IPS DF 4.7 (cell line): ENCODE measurements around the gene PARD3.
"Not testable (repeated sequence)": the region's sequence is repeated elsewhere in the genome, so short reads cannot be mapped to it uniquely, and the experiment has no call there.

Experiments used
- DNase-seq: peaks from one replicate; pipeline ENCODE4 v3.0.0-alpha.2; 2013; ENCODE audit warnings: low spot score; ENCODE audit errors: extremely low read depth

Gene PARD3

DNA sequence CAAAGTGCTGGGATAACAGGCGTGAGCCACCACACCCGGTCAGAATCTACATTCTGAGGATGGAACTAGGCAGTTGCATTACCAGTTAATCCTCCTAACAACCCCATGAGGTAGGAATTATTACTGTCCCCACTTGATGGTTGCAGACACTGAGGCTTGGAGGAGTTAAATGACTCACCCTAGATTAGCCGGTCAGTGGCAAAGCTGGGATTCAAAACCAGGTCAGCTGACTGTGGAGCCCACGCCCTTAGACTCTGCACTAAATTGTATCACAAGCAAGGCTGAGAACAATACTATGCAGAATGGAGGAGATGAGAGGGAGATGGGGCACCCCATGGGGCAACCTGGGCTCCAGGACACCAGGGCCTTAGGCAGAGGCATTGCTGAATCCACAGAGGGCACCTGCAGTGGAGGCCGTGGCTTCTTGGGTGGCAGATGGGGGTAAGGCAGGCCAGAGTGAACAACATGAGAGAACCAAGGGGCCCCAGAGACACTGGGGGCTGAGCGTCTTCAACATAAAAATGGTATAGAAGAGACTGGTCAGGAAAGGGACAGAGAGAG, 723.4 kb downstream of the PARD3 start:
- DNase-seq: no peak

DNA sequence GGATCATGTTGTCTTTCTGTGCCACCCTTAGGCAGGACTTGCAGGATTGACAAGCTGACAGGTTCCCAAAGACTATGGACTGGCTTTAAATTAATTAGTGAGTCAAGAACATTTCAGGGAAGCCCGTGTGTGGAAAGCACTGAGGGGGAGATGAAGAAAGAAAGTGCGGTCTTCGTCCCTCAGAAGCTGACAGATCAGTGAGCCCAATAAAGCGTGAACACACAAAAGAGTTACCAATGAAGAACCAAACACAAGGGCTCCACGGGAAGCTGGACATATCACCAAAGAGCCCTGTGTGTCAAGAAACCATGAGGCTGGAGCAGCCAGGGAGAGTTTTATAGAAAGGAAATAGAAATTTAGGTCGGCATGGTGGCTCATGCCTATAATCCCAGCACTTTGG, 725.8 kb downstream of the PARD3 start:
- no peak for DNase-seq

DNA sequence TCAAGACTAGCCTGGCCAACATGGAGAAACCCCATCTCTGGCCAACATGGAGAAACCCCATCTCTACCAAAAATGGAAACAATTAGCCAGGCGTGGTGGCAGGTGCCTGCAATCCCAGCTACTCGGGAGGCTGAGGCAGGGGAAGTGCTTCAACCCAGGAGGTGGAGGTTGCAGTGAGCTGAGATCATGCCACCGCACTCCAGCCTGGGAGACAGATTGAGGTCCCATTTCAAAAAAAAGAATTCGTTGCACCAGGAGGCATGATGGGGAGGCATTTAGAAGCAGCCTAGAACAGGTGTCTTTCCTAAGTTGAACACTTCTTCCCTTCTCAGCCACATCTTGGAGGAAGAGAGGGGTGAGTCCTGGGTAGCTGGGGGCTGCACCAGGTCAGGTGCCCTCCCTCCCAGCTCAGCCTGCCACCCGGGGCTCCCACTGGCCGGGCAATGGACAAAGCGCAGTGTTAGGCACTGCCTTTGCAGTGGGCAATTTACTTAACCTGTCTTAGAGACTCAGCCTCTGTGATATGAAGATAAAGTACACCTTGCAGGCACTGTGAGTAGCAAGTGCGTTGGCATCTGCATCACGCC, 726.8 kb downstream of the PARD3 start:
- no peak for DNase-seq

DNA sequence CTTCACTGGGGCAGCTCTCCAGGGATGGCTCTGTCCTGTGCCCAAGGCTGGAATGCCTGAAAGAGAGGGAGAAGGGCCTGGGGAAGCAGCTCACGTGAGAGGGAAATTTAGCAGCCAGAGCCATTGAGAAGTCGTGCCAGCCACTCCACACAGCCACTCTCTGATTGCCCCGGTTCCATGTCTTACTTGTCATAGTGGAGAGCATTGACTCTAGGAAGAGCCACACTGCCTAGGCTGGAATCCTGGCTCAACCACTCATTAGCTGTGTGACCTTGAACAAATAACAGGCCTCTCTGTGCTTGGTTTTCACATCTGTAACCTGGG, 728.0 kb downstream of the PARD3 start:
- no peak for DNase-seq

DNA sequence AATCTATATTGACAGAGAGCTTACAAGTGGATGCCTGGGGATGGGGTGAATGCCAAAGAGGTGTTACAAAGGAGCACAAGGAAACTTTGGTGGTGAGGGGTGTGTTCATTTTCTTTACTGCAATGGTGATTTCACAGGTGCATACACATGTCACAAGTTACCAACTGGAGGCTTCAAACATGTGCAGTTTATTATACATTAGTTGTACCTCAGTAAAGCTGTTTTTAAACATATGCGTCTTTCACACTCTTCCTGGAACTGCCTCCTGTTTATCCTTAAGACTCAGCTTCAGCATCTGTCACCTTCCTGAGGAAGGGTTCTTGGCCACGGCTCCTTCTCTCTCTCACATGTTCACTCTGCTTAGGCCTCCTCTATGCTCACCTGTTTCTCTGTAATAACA, 731.5 kb downstream of the PARD3 start:
- DNase-seq: no peak

DNA sequence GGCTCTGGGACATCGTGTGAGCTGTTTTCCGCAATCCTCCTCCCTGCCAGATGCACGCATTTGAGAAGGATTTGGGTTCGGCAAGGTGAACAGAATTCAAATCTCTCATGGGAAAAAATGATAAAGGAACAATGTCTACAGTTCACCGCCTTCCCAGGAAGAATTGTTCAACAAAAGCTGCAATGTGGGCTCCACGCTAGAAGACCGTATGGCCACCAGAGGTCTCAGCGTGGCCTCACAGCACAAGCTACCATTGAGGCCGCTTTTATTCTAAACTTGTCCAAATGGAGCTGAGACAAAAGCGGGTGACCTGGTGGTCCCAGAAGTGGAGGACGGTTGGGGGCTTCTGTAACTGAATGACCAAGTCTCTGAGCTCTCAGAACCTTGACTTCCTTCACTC, 733.1 kb downstream of the PARD3 start:
- DNase-seq: no peak

DNA sequence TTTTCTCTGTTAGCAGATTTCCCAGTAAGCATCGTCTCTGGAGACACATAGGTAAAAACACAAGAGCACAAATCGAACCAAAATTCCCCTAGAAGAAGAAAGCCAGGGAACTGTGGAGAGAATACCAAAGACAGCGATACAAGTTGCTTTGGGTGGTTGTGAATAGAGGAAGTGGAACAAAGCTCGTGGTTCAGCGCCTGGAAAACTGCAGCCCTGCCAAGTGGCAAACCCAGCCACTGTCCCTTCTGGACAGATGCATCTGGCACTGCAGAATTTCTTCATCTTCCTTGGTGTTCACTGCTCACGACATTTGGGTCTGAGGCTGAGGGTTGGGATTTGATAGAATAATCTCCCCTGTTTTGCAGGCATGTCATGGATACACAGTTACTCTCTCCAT, 733.8 kb downstream of the PARD3 start:
- DNase-seq: no peak

DNA sequence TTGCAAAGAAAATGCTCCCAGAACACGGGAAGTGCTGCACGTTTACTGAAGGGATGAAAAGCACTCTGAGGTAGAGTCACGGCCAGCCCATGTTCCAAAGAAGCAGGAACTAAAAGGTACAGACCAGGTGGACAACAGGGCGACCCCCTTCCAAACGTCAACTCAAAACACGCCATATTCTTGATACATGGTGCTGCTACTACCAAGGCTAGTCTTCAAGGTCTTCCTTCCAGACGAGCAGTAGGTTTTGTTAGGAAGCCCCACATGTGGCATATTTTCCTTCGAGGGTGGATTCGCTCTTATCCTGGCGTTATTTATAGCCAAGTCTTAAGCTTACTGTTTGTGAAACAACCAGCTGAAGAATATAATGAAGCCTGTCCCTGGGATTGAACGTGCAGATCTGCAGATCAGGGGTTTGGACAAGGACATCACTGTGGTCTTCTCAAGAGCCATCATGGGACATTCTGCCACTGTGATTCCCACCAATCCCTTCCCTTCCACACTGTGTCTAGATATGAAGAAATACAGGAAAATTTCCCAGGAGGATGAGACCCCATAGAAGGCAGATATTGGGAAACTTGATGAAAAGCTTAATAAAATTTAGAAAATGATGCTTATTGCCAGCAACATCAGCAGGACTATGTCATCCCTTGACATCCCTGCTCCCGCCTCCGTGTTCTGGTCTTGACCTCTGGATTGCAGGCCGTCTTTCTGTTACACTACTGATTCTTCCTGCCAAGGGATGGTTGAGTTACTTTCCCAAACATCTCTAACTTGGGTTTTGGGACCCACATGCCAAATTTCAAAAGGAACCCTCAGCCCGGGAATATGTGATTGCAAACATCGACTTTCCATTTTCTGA, 734.4 kb downstream of the PARD3 start:
- no peak for DNase-seq

DNA sequence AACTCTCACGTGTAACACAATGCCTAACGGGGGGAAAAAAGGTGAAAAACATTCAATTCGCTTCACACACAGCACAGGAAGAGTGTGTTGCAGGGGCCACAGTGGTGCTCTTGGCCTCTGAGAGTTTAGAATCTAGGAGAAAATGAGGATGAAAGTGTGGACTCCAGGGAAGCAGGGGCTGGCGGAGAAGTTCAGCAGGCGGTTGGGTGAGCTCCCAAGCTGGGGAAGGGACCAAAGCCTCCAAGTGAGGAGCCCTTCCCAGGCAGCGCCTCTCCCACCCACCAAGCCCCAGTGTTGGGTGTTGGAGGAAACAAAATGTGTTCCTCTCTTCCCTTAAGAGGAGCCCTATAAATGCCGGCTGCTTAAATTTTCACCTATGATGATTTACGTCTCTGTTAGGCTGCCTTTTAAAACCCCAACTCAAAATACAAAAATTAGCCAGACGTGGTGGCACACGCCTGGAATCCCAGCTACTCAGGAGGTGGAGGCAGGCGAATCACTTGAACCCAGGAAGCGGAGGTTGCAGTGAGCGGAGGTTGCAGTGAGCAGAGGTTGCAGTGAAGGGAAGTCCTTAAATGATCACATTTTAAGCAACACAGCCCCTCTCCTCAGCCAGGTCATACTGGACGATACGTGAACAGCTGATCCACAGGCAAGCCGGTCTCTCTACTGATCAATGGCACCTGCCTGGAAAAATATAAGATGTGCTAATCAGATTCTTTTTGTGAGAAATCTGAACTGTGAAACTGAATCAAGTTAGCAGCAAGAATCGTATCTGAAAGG, 735.2 kb downstream of the PARD3 start:
- no peak for DNase-seq

DNA sequence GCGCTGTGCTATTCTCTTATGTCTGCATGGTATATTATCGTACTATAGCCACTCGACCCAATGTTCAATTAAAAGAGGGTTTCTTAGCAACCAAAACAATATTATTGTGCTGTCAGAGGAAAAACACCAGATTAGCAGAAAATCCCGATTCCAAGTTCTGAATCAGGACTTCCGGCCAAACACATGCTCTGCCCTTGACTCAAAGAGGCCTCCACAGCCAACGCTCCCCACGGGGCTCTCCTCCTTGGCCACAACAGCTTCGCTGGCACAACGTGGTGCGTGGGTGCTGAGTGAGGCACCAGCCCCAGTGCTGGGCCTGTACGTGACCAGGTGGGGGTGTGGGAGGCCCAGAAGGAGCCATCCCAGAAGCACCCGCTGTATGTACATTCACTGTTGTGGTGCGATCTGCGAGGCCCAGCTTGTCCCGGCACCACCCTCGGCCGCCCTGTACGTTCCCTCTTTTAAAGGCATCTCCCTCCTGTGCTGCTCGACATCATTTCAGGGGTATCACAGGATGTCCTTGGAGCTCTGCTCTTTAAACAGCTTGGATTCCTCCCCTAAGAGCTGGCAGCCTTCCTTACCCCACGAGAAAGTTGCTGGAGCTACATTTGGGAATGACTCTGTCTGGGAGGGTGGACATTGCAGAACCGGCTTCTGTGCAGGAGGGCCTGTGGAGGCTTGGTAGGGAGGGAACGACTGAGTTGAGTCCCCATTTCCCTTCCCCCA, 736.2 kb downstream of the PARD3 start:
- no peak for DNase-seq

DNA sequence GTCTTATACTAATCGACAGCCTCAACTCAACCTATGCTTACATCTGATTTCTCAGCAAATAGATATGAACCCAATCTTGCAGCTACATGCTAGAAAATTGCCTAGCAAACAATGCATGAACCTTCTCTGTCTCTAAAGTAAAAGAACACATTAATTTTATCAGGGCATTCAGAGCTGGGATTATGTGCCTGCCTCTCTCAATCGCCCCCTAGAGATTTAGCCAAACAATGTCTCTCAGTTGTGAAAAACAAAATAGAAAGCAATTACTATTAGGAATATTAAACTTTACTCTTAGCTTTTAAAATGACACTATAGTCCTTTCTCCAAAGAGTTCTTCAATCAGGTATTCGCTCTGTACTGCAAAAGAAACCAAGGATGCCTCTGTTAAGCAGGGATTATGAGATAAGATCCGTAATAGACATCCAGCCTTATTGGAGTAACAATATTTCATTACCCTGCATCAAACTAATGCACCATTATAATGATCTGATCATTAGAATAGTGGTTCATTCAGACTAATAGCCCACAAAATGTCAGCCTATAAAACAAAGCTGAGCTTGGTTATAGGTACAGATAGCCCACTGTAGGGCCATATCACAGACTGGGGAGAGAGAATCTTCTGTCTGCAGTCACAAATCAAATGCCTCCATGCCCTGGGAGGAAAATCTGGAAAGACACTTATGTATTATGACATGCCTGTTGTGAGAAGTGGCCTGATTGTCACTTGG, 736.9 kb downstream of the PARD3 start:
- no peak for DNase-seq

DNA sequence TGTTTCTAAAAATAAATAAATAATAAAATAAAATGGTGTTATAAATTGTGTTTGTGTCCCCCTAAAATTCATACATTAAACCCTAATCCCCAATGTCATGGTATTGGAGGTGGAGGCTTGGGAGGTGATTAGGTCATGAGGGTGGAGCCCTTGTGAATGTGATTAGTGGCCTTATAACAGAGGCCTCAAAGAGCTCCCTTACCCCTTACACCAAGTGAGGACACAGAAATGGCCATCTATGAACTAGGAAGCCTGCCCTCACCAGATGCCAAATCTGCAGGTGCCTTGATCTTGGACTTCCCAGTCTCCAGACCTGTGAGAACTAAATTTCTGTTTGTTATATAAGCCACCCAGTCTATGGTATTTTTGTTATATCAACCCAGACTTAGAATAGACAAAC, 738.7 kb downstream of the PARD3 start:
- no peak for DNase-seq

DNA sequence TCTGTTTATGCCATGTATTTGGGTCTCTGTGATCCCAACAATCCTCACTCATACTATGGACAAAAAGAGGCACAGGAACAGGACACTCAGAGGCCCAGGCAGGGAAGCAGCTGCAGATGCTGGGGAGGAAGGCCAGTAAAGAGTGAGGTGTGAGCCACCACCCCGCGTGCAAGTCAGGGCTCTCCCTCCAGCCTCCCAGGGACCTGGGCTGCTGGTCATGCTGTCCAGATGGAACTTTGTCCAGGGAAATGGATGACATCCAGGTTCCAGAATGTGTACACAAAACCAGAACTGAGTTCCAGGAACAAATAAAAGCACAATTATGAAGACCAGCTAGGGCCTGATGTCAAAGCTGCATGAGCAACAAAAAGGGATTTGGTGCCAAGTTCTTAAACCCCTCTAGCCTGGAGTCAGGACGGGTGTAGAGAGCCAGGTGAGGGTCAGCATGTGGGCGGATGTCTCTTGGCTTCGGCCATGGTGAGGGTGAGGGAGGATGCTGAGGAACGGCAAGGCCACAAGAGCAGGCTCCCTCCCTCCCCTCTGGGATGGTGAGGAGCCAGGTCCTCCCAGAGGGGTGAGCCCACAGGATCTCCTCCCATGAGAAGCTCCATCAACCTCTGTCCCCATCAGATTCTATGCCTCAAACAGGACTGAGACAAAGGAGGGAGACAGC, 739.7 kb downstream of the PARD3 start:
- DNase-seq: no peak

DNA sequence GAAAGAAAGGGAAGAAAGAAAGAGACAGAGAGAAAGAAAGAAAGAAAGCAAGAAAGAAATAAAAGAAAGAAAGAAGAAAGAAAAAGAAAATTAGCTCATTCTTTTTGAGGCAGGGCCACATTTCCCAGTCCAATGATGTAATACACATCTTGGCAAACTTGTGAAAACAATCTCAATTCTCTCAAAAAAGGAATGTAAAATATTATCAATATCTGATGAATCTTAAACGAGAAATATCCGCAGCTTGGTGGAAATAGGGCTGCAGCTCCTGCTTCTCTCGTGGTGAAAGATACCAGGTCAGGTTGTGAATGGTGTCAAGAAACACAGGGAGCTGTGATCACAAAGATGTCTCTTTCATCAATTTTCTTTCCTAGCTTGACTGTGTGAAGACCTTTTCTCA, 741.0 kb downstream of the PARD3 start:
- no peak for DNase-seq

DNA sequence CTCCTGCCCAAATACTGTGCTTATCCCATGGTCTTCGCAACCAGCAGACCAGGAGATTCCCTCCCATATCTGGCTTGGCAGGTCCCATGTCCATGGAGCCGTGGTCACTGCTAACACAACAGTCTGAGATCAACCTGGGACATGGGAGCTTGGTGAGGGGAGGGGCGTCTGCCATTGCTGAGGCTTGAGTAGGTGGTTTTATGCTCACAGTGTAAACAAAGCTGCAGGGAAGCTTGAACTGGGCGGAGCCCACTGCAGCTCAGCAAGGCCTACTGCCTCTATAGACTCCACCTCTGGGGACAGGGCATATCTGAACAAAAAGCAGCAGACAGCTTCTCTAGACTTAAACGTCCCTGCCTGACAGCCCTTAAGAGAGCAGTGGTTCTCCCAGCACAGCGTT, 747.4 kb downstream of the PARD3 start:
- not testable (repeated sequence) for DNase-seq

DNA sequence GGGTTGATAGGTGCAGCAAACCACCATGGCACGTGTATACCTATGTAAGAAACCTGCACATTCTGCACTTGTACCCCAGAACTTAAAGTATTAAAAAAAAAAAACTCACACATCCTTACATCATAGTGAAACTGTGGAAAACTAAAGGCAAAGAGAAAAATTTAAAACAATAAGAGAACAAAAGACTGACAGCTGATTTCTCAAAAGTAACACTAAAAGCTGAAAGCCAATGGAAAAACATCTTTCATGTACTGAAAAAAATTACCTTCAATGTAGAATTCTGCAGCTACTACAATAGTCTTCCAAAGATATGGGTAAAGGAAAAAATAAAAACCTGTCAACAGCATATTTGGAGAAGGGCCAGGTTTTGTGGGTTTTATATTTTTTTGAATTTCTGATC, 751.5 kb downstream of the PARD3 start:
- DNase-seq: no peak

DNA sequence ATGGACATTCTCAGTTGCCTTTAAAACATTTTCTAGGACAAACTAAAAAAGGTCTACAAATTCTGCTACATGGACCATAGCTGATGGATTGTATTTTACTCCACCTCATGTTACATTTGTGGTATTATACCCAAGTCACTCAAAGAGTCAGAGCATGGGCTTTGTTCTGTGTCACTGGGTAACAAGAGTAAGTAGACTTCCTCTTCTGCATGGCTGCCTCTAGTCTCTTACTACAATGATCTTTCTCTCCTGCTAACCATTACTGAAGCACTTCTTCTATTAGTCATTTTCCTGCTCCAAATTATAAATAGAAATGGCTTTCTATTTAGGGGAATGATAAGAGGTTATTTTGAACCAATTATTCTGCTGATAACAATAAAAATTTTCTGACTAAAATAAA, 753.3 kb downstream of the PARD3 start:
- no peak for DNase-seq
